GOT3 (cell line): ENCODE data around the gene SH3GLB2.
A peak's percentile ranks its signal among the peaks of the same experiment; 100 is the strongest.

Source experiments
- DNase-seq: peaks from one replicate; lab custom pipeline; 2025; ENCODE audit warnings: mixed read lengths; lab: John Stamatoyannopoulos, UW

The SH3GLB2 gene

GRCh38 chr9:129028192-129028966 is at the start of gene SH3GLB2:
TSS of gene SH3GLB2 (minus strand) at chr9:129028331. CDS start at chr9:129028154, 177 bp downstream.
- DNase-seq: peak; percentile 79

GRCh38 chr9:129077236-129077635 is 49.1 kb upstream of the SH3GLB2 start:
- DNase-seq: no peak

GRCh38 chr9:129076640-129077037 is 48.5 kb upstream of the SH3GLB2 start:
- no peak for DNase-seq

- DNase-seq: no peak
These were observed 48.0 kb upstream of the SH3GLB2 start for GRCh38 chr9:129075996-129076639.

GRCh38 chr9:129074106-129074505 is 46.0 kb upstream of the SH3GLB2 start:
- no peak for DNase-seq

GRCh38 chr9:129073404-129073803 is 45.3 kb upstream of the SH3GLB2 start:
- no peak for DNase-seq

GRCh38 chr9:129072171-129072570 is 44.0 kb upstream of the SH3GLB2 start:
- no peak for DNase-seq

GRCh38 chr9:129071526-129072126 is 43.5 kb upstream of the SH3GLB2 start:
- DNase-seq: no peak

GRCh38 chr9:129070696-129071525 is 42.8 kb upstream of the SH3GLB2 start:
- DNase-seq: no peak

- DNase-seq: no peak
These were observed 41.9 kb upstream of the SH3GLB2 start for GRCh38 chr9:129069862-129070641.

- DNase-seq: no peak
These were observed 41.1 kb upstream of the SH3GLB2 start for GRCh38 chr9:129068990-129069861.

GRCh38 chr9:129068110-129068509 is 40.0 kb upstream of the SH3GLB2 start:
- no peak for DNase-seq

GRCh38 chr9:129064499-129064908 is 36.4 kb upstream of the SH3GLB2 start:
- DNase-seq: no peak

- DNase-seq: no peak
These were observed 34.9 kb upstream of the SH3GLB2 start for GRCh38 chr9:129063061-129063460.

- DNase-seq: no peak
These were observed 32.9 kb upstream of the SH3GLB2 start for GRCh38 chr9:129060991-129061390.

- DNase-seq: no peak
These were observed 32.0 kb upstream of the SH3GLB2 start for GRCh38 chr9:129059796-129060785.

- DNase-seq: no peak
These were observed 31.0 kb upstream of the SH3GLB2 start for GRCh38 chr9:129058965-129059795.

GRCh38 chr9:129054163-129054851 is 26.2 kb upstream of the SH3GLB2 start:
- DNase-seq: no peak
